Activated B cell treated with CpG ODN at 0.5 μM for 24 hours (primary cell): Measurements from ENCODE around the gene SNRPE. TPM values are rescaled to one million over a fixed set of nuclear protein-coding genes. Genes with fewer than 3 reads are reported as not detected.

Experiments
- ATAC-seq: fragments of 200-7000 bp; cut with Tn5 transposase; one replicate; pipeline ENCODE4 v1.10.0; 2021; ENCODE audit warnings: low read depth, mild to moderate bottlenecking, moderate library complexity
- CTCF ChIA-PET: fragments of 350-600 bp; sonication (Branson Sonifier 250); formaldehyde crosslinking; loops from one replicate; lab custom pipeline; 2021; ENCODE audit warnings: antibody characterized with exemption; lab: Charles Lee
- POLR2A ChIA-PET: fragments of 350-600 bp; sonication (Branson Sonifier 250); formaldehyde crosslinking; loops from one replicate; lab custom pipeline; 2021; ENCODE audit warnings: antibody characterized with exemption; lab: Charles Lee
- DNase-seq: peaks from one replicate; pipeline ENCODE4 v3.0.0; 2022
- H3K27ac Mint-ChIP-seq: one replicate; pipeline ENCODE4 v1.8.0; 2020; ENCODE audit warnings: mixed read lengths
- H3K27me3 Mint-ChIP-seq: one replicate; pipeline ENCODE4 v1.8.0; 2021; ENCODE audit warnings: mixed read lengths
- H3K36me3 Mint-ChIP-seq: one replicate; pipeline ENCODE4 v1.8.0; 2021; ENCODE audit warnings: low read depth, mixed read lengths
- H3K4me1 Mint-ChIP-seq: one replicate; pipeline ENCODE4 v1.8.0; 2021; ENCODE audit warnings: mixed read lengths
- H3K4me3 Mint-ChIP-seq: one replicate; pipeline ENCODE4 v1.8.0; 2020; ENCODE audit warnings: mild to moderate bottlenecking, mixed read lengths
- H3K9me3 Mint-ChIP-seq: one replicate; pipeline ENCODE4 v1.8.0; 2020; ENCODE audit warnings: mixed read lengths
- intact Hi-C: fragments of 100-400 bp; cut with micrococcal nuclease; formaldehyde crosslinking; loops from one replicate; pipeline ENCODE4 v1.15.1; 2024
- total RNA-seq: library from RNA; stranded (reverse); gene quantifications from 2 replicates; pipeline ENCODE4 v1.2.3, GENCODE V29; 2022
- TF ChIP-seq, protein P1 (sequence below): fragments of 200-600 bp; IDR thresholded peaks from one replicate; pipeline ENCODE4 v1.8.0; 2022; ENCODE audit warnings: antibody characterized with exemption, mild to moderate bottlenecking

The SNRPE gene
- total RNA-seq, 1 donor from 2014 or later: 149 TPM

DNA sequence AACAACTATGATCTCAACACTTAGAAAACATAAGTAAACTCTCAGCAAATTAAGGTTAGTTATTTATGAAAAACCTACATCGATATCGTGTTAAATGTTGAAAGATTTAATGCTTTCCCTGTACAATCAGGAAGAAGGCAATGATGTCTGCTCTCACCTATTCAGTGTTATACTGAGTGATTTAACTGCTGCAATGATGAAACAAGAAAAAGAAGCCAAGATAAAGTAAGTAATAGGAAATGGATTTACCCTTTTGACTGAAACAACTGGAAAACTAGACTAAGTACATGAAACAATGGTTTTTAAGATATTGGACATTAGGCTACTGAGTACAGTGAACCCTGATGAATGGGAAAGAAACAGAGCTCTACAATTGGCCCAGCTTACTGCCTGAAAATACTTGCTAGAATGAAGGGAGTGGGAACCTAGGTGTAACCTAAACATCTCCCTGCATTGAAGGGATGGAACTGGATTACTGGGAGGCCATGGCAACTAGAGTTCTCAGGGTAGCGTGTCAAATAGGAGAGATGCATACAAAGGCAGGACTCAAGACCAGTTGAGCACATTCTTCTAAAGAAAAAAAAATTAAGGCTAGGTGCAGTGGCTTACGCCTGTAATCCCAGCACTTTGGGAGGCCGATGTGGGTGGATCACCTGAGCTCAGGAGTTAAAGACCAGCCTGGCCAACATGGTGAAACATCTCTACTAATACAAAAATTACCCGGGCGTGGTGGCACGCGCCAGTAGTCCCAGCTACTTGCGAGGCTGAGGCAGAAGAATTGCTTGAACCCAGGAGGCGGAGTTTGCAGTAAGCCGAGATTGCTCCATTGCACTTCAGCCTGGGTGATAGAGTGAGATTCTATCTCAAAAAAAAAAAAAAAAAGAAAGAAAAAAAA is 37.3 kb downstream of the SNRPE start:
- ATAC-seq: no peak

DNA sequence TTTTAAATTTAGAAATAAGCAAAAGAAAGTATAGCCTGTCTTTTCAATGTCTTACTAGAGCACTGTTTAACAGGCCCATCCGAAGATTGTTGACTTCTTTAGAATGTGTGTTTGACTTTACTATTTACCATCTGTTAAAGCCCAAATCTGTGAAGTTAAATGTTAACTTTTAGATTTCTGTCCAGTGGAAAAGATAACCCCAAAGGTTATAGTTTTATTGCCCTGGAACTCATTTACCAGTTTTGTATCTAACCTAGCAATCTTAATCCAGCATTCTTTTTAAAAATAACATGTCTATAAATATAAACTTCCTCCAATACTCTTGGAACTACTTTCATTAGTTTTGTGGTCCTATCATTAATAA is 37.9 kb downstream of the SNRPE start:
- DNase-seq (no peak), ATAC-seq (no peak)
- intact Hi-C loops: no loop called here
- H3K9me3 Mint-ChIP-seq: peaks cover 4% of the 10 kb centered on the region
- POLR2A ChIA-PET: no interaction called here
- H3K4me1 Mint-ChIP-seq: no peaks in the 10 kb centered on the region
- H3K4me3 Mint-ChIP-seq: no peak overlapping the region
- TF ChIP-seq, protein P1, sequence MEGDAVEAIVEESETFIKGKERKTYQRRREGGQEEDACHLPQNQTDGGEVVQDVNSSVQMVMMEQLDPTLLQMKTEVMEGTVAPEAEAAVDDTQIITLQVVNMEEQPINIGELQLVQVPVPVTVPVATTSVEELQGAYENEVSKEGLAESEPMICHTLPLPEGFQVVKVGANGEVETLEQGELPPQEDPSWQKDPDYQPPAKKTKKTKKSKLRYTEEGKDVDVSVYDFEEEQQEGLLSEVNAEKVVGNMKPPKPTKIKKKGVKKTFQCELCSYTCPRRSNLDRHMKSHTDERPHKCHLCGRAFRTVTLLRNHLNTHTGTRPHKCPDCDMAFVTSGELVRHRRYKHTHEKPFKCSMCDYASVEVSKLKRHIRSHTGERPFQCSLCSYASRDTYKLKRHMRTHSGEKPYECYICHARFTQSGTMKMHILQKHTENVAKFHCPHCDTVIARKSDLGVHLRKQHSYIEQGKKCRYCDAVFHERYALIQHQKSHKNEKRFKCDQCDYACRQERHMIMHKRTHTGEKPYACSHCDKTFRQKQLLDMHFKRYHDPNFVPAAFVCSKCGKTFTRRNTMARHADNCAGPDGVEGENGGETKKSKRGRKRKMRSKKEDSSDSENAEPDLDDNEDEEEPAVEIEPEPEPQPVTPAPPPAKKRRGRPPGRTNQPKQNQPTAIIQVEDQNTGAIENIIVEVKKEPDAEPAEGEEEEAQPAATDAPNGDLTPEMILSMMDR: no peak
- peaks cover 1% of the 10 kb centered on the region for H3K27me3 Mint-ChIP-seq
- CTCF ChIA-PET: no interaction called here
- no peak overlapping the region for H3K27ac Mint-ChIP-seq
- H3K36me3 Mint-ChIP-seq: peaks cover 3% of the 10 kb centered on the region

More for the DNA sequence above, 37.3 kb downstream of the SNRPE start:
- peaks cover 3% of the 10 kb centered on the region for H3K36me3 Mint-ChIP-seq
- ChIA-PET CTCF (no interaction called here), POLR2A (no interaction called here)
- H3K27me3 Mint-ChIP-seq: peaks cover 1% of the 10 kb centered on the region
- no peak overlapping the region for H3K27ac Mint-ChIP-seq
- TF ChIP-seq, protein P1: no peak
- no peaks in the 10 kb centered on the region for H3K4me1 Mint-ChIP-seq
- H3K4me3 Mint-ChIP-seq: no peak overlapping the region
- intact Hi-C loops: no loop called here
- H3K9me3 Mint-ChIP-seq: peaks cover 4% of the 10 kb centered on the region
- DNase-seq: no peak

DNA sequence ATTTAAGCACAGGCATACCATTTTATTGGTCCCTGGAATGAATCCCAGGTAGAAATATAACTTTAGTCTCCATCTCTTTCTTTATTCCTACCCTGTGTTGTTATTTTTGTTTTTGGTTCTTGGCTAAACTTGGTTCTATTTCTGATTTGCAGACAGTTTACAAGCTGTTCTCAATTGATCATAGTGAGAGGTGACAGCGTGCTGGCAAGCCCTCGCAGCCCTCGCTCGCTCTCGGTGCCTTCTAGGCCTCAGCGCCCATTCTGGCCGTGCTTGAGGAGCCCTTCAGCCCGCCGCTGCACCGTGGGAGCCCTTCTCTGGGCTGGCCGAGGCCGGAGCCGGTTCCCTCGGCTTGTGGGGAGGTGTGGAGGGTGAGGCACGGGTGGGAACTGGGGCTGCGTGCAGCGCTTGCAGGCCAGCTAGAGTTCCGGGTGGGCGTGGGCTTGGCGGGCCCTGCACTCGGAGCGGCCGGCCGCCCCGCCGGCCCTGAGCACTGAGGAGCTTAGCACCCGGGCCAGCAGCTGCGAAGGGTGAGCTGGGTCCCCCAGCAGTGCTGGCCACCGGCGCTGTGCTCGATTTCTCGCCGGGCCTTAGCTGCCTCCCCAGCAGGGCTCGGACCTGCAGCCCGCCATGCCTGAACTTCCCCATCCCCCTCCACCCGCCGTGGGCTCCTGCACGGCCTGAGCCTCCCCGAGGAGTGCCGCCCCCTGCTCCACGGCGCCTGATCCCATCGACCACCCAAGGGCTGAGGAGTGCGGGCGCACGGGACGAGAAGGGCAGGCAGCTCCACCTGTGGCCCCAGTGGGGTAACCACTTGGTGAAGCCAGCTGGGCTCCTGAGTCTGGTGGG is 38.7 kb downstream of the SNRPE start:
- TF ChIP-seq, protein P1: no peak
- H3K27me3 Mint-ChIP-seq: peaks cover 1% of the 10 kb centered on the region
- H3K4me3 Mint-ChIP-seq: no peak overlapping the region
- no peaks in the 10 kb centered on the region for H3K4me1 Mint-ChIP-seq
- no peak for ATAC-seq
- ChIA-PET POLR2A (no interaction called here), CTCF (no interaction called here)
- no peak for DNase-seq
- no peak overlapping the region for H3K27ac Mint-ChIP-seq
- intact Hi-C loops: no loop called here
- H3K36me3 Mint-ChIP-seq: peaks cover 3% of the 10 kb centered on the region
- no peaks in the 10 kb centered on the region for H3K9me3 Mint-ChIP-seq

DNA sequence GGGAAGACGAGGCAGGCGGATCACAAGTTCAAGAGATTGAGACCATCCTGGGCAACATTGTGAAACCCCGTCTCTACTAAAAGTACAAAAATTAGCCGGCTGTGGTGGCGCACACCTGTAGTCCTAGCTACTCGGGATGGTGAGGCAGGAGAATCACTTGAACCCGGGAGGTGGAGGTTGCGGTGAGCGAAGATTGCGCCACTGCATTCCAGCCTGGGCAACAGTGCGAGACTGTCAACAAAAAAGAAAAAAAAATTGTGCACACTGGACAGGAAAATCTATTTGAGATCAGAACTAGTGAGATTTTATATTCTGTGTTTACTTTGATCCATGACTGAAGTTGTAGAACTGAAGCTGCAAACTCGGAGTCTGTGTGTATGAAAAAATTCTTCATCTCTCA is 40.2 kb downstream of the SNRPE start:
- no peak overlapping the region for H3K27ac Mint-ChIP-seq
- H3K27me3 Mint-ChIP-seq: peaks cover 1% of the 10 kb centered on the region
- no peaks in the 10 kb centered on the region for H3K9me3 Mint-ChIP-seq
- ChIA-PET CTCF (no interaction called here), POLR2A (no interaction called here)
- no peaks in the 10 kb centered on the region for H3K4me1 Mint-ChIP-seq
- ATAC-seq (no peak), DNase-seq (no peak)
- TF ChIP-seq, protein P1: no peak
- no peaks in the 10 kb centered on the region for H3K36me3 Mint-ChIP-seq
- no peak overlapping the region for H3K4me3 Mint-ChIP-seq
- intact Hi-C loops: no loop called here

DNA sequence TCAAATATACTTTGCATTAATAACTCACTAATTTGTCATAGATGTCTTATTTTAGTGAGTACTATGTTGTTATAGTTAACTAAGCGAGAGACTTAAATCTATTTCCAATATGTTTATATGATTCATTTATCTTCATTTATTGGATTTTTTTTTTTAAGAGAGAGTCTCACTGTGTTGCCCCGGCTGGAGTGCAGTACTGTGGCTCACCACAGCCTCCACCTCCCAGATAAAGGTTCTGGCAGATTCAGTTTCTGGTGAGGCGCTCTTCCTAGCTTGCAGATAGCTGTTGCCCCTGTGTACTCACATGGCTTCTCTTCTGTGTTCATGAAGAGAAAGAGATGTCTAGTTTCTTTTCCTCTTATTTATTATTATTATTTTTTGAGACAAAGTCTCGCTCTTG is 43.9 kb downstream of the SNRPE start:
- intact Hi-C loops: no loop called here
- ATAC-seq: no peak
- CTCF ChIA-PET: no interaction called here
- TF ChIP-seq, protein P1: no peak
- Mint-ChIP-seq H3K27ac (no peak overlapping the region), H3K4me1 (no peaks in the 10 kb centered on the region), H3K36me3 (no peaks in the 10 kb centered on the region), H3K4me3 (no peak overlapping the region), H3K27me3 (peaks cover 1% of the 10 kb centered on the region), H3K9me3 (no peaks in the 10 kb centered on the region)
- DNase-seq: no peak
- POLR2A ChIA-PET: no interaction called here
